ENCODE measurements around the gene HRC.
"Not testable (repeated sequence)": the region's sequence is repeated elsewhere in the genome, so short reads cannot be mapped to it uniquely, and the experiment has no call there.

The HRC gene, protein sequence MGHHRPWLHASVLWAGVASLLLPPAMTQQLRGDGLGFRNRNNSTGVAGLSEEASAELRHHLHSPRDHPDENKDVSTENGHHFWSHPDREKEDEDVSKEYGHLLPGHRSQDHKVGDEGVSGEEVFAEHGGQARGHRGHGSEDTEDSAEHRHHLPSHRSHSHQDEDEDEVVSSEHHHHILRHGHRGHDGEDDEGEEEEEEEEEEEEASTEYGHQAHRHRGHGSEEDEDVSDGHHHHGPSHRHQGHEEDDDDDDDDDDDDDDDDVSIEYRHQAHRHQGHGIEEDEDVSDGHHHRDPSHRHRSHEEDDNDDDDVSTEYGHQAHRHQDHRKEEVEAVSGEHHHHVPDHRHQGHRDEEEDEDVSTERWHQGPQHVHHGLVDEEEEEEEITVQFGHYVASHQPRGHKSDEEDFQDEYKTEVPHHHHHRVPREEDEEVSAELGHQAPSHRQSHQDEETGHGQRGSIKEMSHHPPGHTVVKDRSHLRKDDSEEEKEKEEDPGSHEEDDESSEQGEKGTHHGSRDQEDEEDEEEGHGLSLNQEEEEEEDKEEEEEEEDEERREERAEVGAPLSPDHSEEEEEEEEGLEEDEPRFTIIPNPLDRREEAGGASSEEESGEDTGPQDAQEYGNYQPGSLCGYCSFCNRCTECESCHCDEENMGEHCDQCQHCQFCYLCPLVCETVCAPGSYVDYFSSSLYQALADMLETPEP

GRCh38 chr19:49155005-49155819 lies at the start of gene HRC:
HRC (minus strand) TSS chr19:49155396; CDS start chr19:49155237, 159 bp downstream.
- DNase-seq, result no peak

GRCh38 chr19:49201042-49201441 lies 45.8 kb upstream of the HRC start:
- DNase-seq, result no peak

DNA sequence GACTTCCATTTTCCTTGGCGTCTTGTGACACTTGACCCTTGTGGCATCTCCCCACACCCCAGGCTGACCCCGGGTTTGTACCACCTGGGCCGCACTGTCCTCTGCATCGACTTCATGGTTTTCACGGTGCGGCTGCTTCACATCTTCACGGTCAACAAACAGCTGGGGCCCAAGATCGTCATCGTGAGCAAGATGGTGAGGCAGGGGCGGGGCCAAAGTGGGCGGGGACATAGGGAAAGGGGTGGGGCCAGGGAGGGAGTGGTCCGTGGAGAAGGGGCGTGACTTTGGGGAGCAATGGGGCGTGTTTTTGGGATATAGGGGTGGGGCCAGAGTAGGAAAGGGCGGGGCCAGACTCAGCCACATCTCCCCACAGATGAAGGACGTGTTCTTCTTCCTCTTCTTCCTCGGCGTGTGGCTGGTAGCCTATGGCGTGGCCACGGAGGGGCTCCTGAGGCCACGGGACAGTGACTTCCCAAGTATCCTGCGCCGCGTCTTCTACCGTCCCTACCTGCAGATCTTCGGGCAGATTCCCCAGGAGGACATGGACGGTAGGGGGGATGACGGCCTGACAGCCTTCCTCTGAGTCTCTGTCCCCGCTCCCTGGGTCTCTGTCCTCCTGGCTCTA lies 45.2 kb upstream of the HRC start:
- no peak for DNase-seq

DNA sequence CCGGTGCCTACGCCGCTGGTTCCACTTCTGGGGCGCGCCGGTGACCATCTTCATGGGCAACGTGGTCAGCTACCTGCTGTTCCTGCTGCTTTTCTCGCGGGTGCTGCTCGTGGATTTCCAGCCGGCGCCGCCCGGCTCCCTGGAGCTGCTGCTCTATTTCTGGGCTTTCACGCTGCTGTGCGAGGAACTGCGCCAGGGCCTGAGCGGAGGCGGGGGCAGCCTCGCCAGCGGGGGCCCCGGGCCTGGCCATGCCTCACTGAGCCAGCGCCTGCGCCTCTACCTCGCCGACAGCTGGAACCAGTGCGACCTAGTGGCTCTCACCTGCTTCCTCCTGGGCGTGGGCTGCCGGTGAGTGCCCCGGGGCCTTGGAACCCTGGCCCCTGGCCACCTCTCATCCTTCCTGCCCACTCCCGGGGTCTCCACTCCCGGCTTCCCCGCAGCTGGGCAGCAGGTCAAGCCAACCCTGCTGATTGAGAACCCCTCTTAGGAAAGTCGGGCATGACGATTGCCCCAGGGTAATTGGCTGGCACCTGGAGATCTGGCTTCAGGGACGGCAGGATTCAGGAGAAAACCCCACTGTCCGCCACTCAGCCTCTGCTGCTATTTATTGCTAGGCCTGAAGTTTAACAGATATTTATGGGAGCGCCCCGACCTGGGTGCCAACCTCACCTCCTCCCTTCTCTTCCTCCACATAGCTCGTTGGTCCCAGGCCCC lies 41.5 kb upstream of the HRC start:
- DNase-seq, result no peak

GRCh38 chr19:49194408-49194807 lies 39.2 kb upstream of the HRC start:
- DNase-seq, result no peak

DNA sequence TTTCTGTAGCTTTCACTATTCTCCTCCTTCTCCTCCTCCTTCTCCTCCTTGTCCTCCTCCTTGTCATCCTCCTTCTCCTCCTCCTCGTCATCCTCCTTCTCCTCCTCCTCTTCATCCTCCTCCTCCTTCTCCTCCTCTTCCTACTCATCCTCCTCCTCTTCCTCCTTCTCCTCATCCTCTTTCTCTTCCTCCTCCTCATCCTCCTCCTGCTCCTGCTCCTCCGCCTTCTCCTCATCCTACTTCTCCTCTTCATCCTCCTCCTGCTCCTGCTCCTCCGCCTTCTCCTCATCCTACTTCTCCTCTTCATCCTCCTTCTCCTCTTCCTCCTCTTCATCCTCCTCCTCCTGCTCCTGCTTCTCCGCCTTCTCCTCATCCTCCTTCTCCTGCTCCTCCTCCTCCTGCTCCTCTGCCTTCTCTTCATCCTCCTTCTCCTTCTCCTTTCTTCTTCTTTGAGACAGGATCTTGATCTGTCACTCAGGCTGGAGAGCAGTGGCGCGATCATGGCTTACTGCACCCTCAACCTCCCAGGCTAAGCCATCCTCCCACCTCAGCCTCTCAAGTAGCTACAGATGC lies 38.7 kb upstream of the HRC start:
- DNase-seq, result no peak

- no peak for DNase-seq
Measured at GRCh38 chr19:49190781-49191180, 35.6 kb upstream of the HRC start.

DNA sequence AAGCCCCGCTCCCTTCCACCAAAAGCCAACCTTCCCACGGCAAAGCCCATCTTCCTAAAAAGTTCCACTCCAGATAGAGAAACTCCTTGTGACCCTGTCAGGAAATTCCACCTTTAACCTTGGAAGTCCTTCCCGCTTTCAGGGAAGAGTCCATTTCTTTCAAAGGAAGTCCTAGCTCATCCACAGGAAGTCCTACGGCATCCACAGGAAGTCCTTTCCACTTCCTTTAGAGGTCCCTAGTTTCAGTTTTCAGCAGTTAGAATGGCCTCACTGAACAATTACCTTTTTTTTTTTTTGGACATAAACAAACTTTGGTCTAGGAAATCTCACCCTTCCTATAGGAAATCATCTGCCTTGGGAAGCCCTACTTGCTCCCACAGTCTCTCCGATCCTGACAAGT lies 34.1 kb upstream of the HRC start:
- DNase-seq, result no peak

DNA sequence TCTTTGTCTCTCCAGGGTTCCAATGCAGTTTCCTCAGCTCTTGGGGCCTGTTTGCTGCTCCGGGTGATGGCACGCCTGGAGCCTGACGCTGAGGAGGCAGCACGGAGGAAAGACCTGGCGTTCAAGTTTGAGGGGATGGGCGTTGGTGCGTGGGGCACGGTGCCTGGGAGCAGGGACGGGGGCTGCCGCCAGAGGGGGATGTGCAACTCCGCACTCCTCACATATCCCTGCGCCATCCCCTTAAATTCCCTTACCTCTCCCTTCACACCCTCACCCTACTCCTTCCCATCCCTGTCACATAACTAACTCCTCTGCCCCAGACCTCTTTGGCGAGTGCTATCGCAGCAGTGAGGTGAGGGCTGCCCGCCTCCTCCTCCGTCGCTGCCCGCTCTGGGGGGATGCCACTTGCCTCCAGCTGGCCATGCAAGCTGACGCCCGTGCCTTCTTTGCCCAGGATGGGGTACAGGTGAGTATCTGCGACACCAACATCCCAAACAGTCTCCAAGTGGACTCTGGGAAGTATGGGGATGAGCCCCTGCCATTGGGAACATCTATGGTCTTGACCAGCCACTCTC lies 33.5 kb upstream of the HRC start:
- no peak for DNase-seq

- DNase-seq, result no peak
Measured at GRCh38 chr19:49186108-49186507, 30.9 kb upstream of the HRC start.

DNA sequence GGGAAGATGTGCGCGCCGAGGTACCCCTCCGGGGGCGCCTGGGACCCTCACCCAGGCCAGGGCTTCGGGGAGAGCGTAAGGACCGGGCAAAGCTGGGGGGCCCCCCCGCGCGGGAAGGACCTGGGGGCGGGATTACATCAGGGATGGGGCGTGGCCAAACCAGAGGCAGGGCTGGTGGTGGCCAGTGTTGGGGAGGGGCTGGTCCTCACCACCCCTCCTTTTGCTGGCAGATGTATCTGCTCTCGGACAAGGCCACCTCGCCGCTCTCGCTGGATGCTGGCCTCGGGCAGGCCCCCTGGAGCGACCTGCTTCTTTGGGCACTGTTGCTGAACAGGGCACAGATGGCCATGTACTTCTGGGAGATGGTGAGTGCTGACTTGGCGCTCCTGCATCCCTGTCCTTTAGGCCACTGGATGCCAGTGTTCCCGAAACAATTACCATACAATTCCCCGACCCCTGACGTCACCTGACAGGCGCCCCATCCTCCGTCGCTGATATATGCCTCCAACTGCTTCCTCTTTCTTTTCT lies 27.7 kb upstream of the HRC start:
- DNase-seq, result no peak

- not testable (repeated sequence) for DNase-seq
Measured at GRCh38 chr19:49182010-49182847, 27.0 kb upstream of the HRC start.

DNA sequence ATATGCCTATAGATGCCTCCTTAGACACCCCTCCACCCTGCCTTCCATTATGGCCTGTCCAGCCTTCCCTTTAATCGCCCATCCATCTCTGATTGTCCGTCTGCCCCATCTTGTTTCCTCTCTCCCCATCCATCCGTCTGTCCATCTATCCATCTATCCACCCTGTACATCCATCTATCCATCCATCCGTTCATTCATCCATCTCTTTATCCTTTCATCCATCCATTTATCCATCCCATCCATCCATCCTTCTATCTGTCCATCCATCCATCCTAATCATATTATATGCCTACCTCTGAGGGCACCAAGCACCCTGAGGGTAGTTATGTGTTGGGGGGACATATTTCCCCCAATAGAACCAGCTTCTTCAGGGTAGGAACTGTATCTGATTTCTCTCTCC lies 25.5 kb upstream of the HRC start:
- no peak for DNase-seq

- DNase-seq, result no peak
Measured at GRCh38 chr19:49173198-49173597, 18.0 kb upstream of the HRC start.

DNA sequence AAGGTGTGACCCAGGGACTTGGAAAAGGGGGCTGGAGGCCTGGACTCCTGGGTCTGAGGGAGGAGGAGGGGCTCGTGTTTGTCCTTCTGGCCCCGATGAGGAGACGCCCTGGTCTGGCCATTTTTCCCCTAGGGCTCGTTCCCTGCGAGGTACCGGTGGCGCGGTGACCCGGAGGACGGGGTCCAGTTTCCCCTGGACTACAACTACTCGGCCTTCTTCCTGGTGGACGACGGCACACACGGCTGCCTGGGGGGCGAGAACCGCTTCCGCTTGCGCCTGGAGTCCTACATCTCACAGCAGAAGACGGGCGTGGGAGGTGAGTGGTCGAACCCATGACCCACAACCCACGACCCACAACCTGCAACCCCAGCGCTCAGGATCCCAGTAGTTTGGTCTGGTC lies 13.2 kb upstream of the HRC start:
- no peak for DNase-seq

DNA sequence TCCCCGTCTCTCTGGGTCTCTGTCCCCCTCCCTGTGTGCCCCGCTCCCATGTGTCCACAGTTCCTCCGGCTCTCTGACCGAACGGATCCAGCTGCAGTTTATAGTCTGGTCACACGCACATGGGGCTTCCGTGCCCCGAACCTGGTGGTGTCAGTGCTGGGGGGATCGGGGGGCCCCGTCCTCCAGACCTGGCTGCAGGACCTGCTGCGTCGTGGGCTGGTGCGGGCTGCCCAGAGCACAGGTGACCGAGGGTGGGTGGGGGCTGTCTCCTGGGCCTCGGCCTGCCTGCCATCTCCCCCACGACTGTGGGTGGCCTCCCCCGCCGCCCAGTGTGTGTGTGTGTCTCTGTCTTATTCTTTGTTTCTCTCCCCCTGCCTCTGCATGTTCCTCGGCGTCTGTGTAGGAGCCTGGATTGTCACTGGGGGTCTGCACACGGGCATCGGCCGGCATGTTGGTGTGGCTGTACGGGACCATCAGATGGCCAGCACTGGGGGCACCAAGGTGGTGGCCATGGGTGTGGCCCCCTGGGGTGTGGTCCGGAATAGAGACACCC lies 12.7 kb upstream of the HRC start:
- DNase-seq, result no peak

GRCh38 chr19:49165865-49166301 lies 10.7 kb upstream of the HRC start:
- no peak for DNase-seq

GRCh38 chr19:49165111-49165750 lies 10.0 kb upstream of the HRC start:
- DNase-seq, result no peak

- no peak for DNase-seq
Measured at GRCh38 chr19:49161987-49162386, 6.8 kb upstream of the HRC start.
